ENCODE data around the gene PPIL6.

DNA sequence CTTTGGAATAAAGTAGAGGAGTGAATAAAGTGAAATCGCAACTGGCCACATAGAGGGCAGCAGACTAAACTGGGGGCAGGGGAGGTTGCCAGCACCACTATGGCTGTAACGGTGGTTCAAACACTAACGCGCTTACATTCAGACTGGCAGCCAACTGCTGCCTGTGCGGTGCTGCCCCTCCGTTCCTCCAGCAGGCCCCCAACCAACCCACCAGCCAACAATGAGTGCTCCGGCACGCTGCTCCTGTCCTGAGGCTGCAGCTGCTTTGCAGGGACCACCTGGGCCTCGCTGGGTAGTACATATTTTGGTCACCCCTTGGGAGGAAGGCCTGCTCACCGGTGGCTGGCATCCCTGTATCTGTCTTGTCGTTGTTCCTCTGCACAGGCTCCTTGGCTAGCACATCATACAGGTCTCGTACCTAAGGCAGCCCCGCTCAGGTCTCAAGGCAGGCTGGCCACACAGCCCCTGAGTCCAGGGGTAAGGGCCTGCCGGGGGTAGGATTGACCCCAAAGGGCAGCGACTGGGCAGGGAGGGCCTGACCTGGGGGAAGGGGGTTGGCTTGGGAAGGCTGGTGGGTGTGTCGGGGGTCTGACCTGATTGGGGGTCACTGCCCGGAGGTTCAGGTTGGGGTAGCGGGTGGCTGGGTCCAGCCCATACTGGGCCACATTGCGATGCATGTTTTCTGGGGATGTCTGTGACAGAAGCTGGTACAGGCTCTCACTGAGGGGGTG lies 8.8 kb upstream of the PPIL6 start:
- no peak for TF ChIP-seq EZH2 (IDR thresholded peaks at IDR 0.05; ENCODE audit: insufficient read depth, poor library complexity, severe bottlenecking)
- TF ChIP-seq EZH2phosphoT487 (IDR thresholded peaks at IDR 0.05; ENCODE audit: insufficient read depth, low read depth): no peak
